H1 (cell line): ENCODE results near the gene GHRL. TPM values are rescaled to one million over a fixed set of nuclear protein-coding genes. Genes with fewer than 3 reads are reported as not detected.

Experiments used
- CTCF ChIA-PET: fragments of 300-600 bp; sonication (Branson Sonifier 250); formaldehyde crosslinking; loops from one replicate; lab custom pipeline; 2021; ENCODE audit not compliant: partially characterized antibody; lab: Charles Lee
- POLR2A ChIA-PET: fragments of 300-600 bp; sonication (Branson Sonifier 250); formaldehyde crosslinking; loops from one replicate; lab custom pipeline; 2021; ENCODE audit warnings: inconsistent platforms; ENCODE audit not compliant: partially characterized antibody; lab: Charles Lee
- DNase-seq, 2 experiments: peaks; one replicate each; pipeline versions ENCODE4 v3.0.0 to v3.0.0-alpha.2; 2010 to 2022; ENCODE audit warnings: low spot score in 2 of 2, low read depth in 1 of 2, mixed read lengths in 1 of 2
- FAIRE-seq: peaks from 2 replicates; lab custom pipeline; 2011; peaks lifted over from hg19 to GRCh38; lab: Jason Lieb, UNC
- H2AFZ ChIP-seq: 2 replicates; pipeline ENCODE4 v1.8.1; 2012; ENCODE audit warnings: low read length, inconsistent platforms
- H2AK5ac ChIP-seq: 2 replicates; pipeline ENCODE4 v1.6.1; 2013; ENCODE audit warnings: low read depth, low read length
- H2BK120ac ChIP-seq: replicated peaks from 2 replicates; pipeline ENCODE3; 2013; ENCODE audit warnings: low read depth, low read length, inconsistent platforms
- H2BK12ac ChIP-seq: 2 replicates; pipeline ENCODE4 v1.6.1; 2013; ENCODE audit warnings: low read depth, low read length
- H2BK15ac ChIP-seq: 2 replicates; pipeline ENCODE4 v1.6.1; 2013; ENCODE audit warnings: low read length
- H2BK20ac ChIP-seq: 2 replicates; pipeline ENCODE4 v1.6.1; 2013; ENCODE audit warnings: low read length
- H2BK5ac ChIP-seq: 2 replicates; pipeline ENCODE4 v1.6.1; 2013; ENCODE audit warnings: low read depth, low read length
- H3K14ac ChIP-seq: 2 replicates; pipeline ENCODE4 v1.6.1; 2013; ENCODE audit warnings: inconsistent platforms; ENCODE audit not compliant: insufficient read length
- H3K18ac ChIP-seq: 2 replicates; pipeline ENCODE4 v1.6.1; 2013; ENCODE audit warnings: low read length; ENCODE audit errors: extremely low read depth
- H3K23ac ChIP-seq: 2 replicates; pipeline ENCODE4 v1.6.1; 2013; ENCODE audit warnings: inconsistent platforms; ENCODE audit not compliant: insufficient read length
- H3K23me2 ChIP-seq: 2 replicates; pipeline ENCODE4 v1.6.1; 2013; ENCODE audit warnings: low read depth, low read length
- H3K27ac ChIP-seq: 2 replicates; pipeline ENCODE4 v1.6.1; 2011; ENCODE audit warnings: low read depth, low read length, inconsistent platforms
- H3K27me3 ChIP-seq, 4 experiments: replicated peaks in 1 of 4; 1 replicate in 1 of 4; 2 replicates in 3 of 4; pipeline versions ENCODE4 v1.6.1 to v1.8.1; 2011 to 2013; ENCODE audit warnings: low read length in 3 of 4, mild to moderate bottlenecking in 3 of 4, inconsistent platforms in 2 of 4, mixed read lengths in 2 of 4, moderate library complexity in 1 of 4; ENCODE audit not compliant: control insufficient read depth in 3 of 4, insufficient read depth in 3 of 4; ENCODE audit errors: extremely low read depth in 1 of 4
- H3K36me3 ChIP-seq, 4 experiments: 2 replicates each; pipeline versions ENCODE4 v1.6.1 to v1.8.1; 2011 to 2013; ENCODE audit warnings: mild to moderate bottlenecking in 4 of 4, low read length in 3 of 4, moderate library complexity in 2 of 4, control low read depth in 1 of 4, inconsistent platforms in 1 of 4; ENCODE audit not compliant: insufficient read depth in 4 of 4, control insufficient read depth in 2 of 4
- H3K4ac ChIP-seq: replicated peaks from 2 replicates; pipeline ENCODE3; 2013; ENCODE audit warnings: low read length, low read depth, mixed read lengths, inconsistent platforms; ENCODE audit not compliant: insufficient read length
- H3K4me1 ChIP-seq, 4 experiments: replicated peaks in 1 of 4; 1 replicate in 1 of 4; 2 replicates in 3 of 4; pipeline versions ENCODE4 v1.6.1 to v1.8.1; 2011 to 2013; ENCODE audit warnings: low read length in 3 of 4, inconsistent platforms in 2 of 4, mixed read lengths in 1 of 4; ENCODE audit not compliant: insufficient read depth in 4 of 4, control insufficient read depth in 3 of 4
- H3K4me2 ChIP-seq, 2 experiments: 2 replicates each; pipeline versions ENCODE4 v1.6.1 to v1.8.1; 2011 to 2013; ENCODE audit warnings: low read depth in 2 of 2, low read length in 2 of 2, control low read depth in 1 of 2, inconsistent platforms in 1 of 2, mild to moderate bottlenecking in 1 of 2; ENCODE audit not compliant: insufficient read depth in 1 of 2
- H3K4me3 ChIP-seq, 4 experiments: fragments of 200-600, 300-600 bp in 1 of 4; sonication (generic), shearing (Covaris generic), sonication (Bioruptor Twin) in 1 of 4; 2 replicates each; pipeline versions ENCODE4 v1.5.1 to v1.8.1; 2011 to 2016; ENCODE audit warnings: low read length in 4 of 4, low read depth in 3 of 4, control low read depth in 2 of 4, inconsistent platforms in 2 of 4, mild to moderate bottlenecking in 2 of 4, mixed read lengths in 1 of 4, moderate library complexity in 1 of 4; ENCODE audit not compliant: insufficient read depth in 2 of 4; ENCODE audit errors: extremely low read depth in 1 of 4
- H3K56ac ChIP-seq: replicated peaks from 2 replicates; pipeline ENCODE3; 2013; ENCODE audit warnings: low read depth, mild to moderate bottlenecking, mixed read lengths, low read length, inconsistent platforms; ENCODE audit not compliant: insufficient read length
- H3K79me1 ChIP-seq: 2 replicates; pipeline ENCODE4 v1.6.1; 2013; ENCODE audit warnings: low read depth, low read length, control low read depth
- H3K79me2 ChIP-seq, 2 experiments: 2 replicates each; pipeline versions ENCODE4 v1.6.1 to v1.8.1; 2012 to 2013; ENCODE audit warnings: low read length in 2 of 2, mild to moderate bottlenecking in 2 of 2, inconsistent platforms in 1 of 2; ENCODE audit not compliant: insufficient read depth in 2 of 2, control insufficient read depth in 1 of 2
- H3K9ac ChIP-seq, 4 experiments: replicated peaks in 1 of 4; 1 replicate in 1 of 4; 2 replicates in 3 of 4; pipeline versions ENCODE4 v1.6.1 to v1.8.1; 2011 to 2013; ENCODE audit warnings: low read depth in 3 of 4, low read length in 3 of 4, control low read depth in 2 of 4, mild to moderate bottlenecking in 2 of 4, moderate library complexity in 2 of 4, inconsistent platforms in 1 of 4; ENCODE audit errors: extremely low read depth in 1 of 4
- H3K9me3 ChIP-seq, 2 experiments: 2 replicates each; pipeline versions ENCODE4 v1.6.1 to v1.8.1; 2012 to 2013; ENCODE audit warnings: mild to moderate bottlenecking in 2 of 2, moderate library complexity in 2 of 2, control low read depth in 1 of 2, inconsistent platforms in 1 of 2, low read depth in 1 of 2, low read length in 1 of 2, mixed read lengths in 1 of 2; ENCODE audit not compliant: insufficient read depth in 2 of 2
- H4K20me1 ChIP-seq, 2 experiments: replicated peaks in 1 of 2; 2 replicates each; pipeline versions ENCODE3 to v1.8.1; 2011 to 2013; ENCODE audit warnings: inconsistent platforms in 2 of 2, low read length in 2 of 2, mild to moderate bottlenecking in 1 of 2; ENCODE audit not compliant: insufficient read depth in 2 of 2, control insufficient read depth in 1 of 2
- H4K5ac ChIP-seq: 2 replicates; pipeline ENCODE4 v1.6.1; 2013; ENCODE audit warnings: low read length, low read depth, mixed read lengths, inconsistent platforms; ENCODE audit not compliant: insufficient read length
- H4K8ac ChIP-seq: 2 replicates; pipeline ENCODE4 v1.8.0; 2013; ENCODE audit warnings: mild to moderate bottlenecking, moderate library complexity, low read length, inconsistent platforms; ENCODE audit not compliant: insufficient read depth; ENCODE audit errors: extremely low read depth
- H4K91ac ChIP-seq: replicated peaks from 2 replicates; pipeline ENCODE3; 2013; ENCODE audit warnings: low read length, mixed read lengths, inconsistent platforms; ENCODE audit not compliant: insufficient read length
- CHD2 ChIP-seq: IDR thresholded peaks from 2 replicates; pipeline ENCODE4 v1.6.1; 2012; ENCODE audit warnings: low read length, improper control_type of control experiment
- EGR1 ChIP-seq: IDR thresholded peaks from 2 replicates; pipeline ENCODE4 v1.6.1; 2011; ENCODE audit warnings: low read depth, low read length, borderline replicate concordance
- EZH2 ChIP-seq: fragments of 200-600 bp; sonication (generic); IDR thresholded peaks from 2 replicates; pipeline ENCODE4 v1.7.1; 2012; ENCODE audit warnings: low read depth, mild to moderate bottlenecking, moderate library complexity, low read length, inconsistent platforms; ENCODE audit not compliant: severe bottlenecking
- FOSL1 ChIP-seq: IDR thresholded peaks from 2 replicates; pipeline ENCODE4 v1.6.1; 2011; ENCODE audit warnings: mild to moderate bottlenecking, low read depth, low read length, moderate library complexity; ENCODE audit not compliant: insufficient read depth
- HDAC6 ChIP-seq: IDR thresholded peaks from one replicate; pipeline ENCODE4 v1.7.1; 2012; ENCODE audit warnings: low read depth, mild to moderate bottlenecking, inconsistent platforms, low read length, moderate library complexity
- KDM1A ChIP-seq: fragments of 200-600, 300-600 bp; sonication (generic); IDR thresholded peaks from 2 replicates; pipeline ENCODE4 v1.7.1; 2016; ENCODE audit warnings: mild to moderate bottlenecking, low read length, borderline replicate concordance
- KDM5A ChIP-seq: fragments of 200-600 bp; IDR thresholded peaks from 2 replicates; pipeline ENCODE4 v1.7.1; 2012; ENCODE audit warnings: mild to moderate bottlenecking, low read length, inconsistent platforms, mixed read lengths
- RXRA ChIP-seq: IDR thresholded peaks from 2 replicates; pipeline ENCODE4 v1.6.1; 2011; ENCODE audit warnings: low read depth, mild to moderate bottlenecking, low read length, moderate library complexity; ENCODE audit not compliant: insufficient read depth
- SIRT6 ChIP-seq: IDR thresholded peaks from one replicate; pipeline ENCODE4 v1.7.1; 2012; ENCODE audit warnings: low read length, inconsistent platforms
- SP2 ChIP-seq: IDR thresholded peaks from 2 replicates; pipeline ENCODE4 v1.6.1; 2012; ENCODE audit warnings: mild to moderate bottlenecking, low read length, inconsistent platforms
- SP4 ChIP-seq: IDR thresholded peaks from 2 replicates; pipeline ENCODE4 v1.6.1; 2012; ENCODE audit warnings: low read length, inconsistent platforms
- SRF ChIP-seq: IDR thresholded peaks from 2 replicates; pipeline ENCODE4 v1.6.1; 2011; ENCODE audit warnings: mild to moderate bottlenecking, low read depth, low read length, moderate library complexity
- TCF12 ChIP-seq: IDR thresholded peaks from 2 replicates; pipeline ENCODE4 v1.6.1; 2011; ENCODE audit warnings: low read depth, mild to moderate bottlenecking, low read length
- WGBS, 2 experiments: shearing (Covaris generic) in 1 of 2; methylation state at CpG; one replicate each; pipeline versions ENCODE4 v1.1.6 to v1.1.7; 2013 to 2015; ENCODE audit warnings: low lambda C conversion rate in 2 of 2, mixed read lengths in 2 of 2, inconsistent platforms in 1 of 2, low coverage in 1 of 2, missing lambda C conversion rate in 1 of 2; ENCODE audit not compliant: insufficient replicate concordance in 2 of 2, insufficient coverage in 1 of 2, insufficient read length in 1 of 2; ENCODE audit errors: extremely low coverage in 1 of 2, missing lambda C conversion rate in 1 of 2; 5-methylcytosine and 5-hydroxymethylcytosine counted together
- polyA plus RNA-seq, 7 experiments: library from polyadenylated mRNA; depleted of rRNA in 3 of 7; stranded (reverse) in 5 of 7; unstranded in 2 of 7; fragments of >200 nt in 5 of 7; fragments of 200-250 nt in 2 of 7; gene quantifications; 1 replicate in 5 of 7; 2 replicates in 1 of 7; 4 replicates in 1 of 7; pipeline versions ENCODE4 v1.2.1 to v1.2.3, GENCODE V29; 2011 to 2013; ENCODE audit warnings: missing spikeins in 2 of 7, mixed read lengths in 2 of 7
- total RNA-seq: library from RNA; stranded (reverse); fragmentation: NEBNext Ultra II Directional; extraction: Animal tissue kit (Norgen Biotek cat#: 25700); gene quantifications from 2 replicates; pipeline ENCODE4 v1.2.1, GENCODE V29; 2021

GHRL gene
- total and polyA plus RNA-seq, 2 of the 8 experiments (the other 6 are each of a cell fraction or from before 2014, with no cell fraction given) = 0.32 to 0.35 TPM

DNA sequence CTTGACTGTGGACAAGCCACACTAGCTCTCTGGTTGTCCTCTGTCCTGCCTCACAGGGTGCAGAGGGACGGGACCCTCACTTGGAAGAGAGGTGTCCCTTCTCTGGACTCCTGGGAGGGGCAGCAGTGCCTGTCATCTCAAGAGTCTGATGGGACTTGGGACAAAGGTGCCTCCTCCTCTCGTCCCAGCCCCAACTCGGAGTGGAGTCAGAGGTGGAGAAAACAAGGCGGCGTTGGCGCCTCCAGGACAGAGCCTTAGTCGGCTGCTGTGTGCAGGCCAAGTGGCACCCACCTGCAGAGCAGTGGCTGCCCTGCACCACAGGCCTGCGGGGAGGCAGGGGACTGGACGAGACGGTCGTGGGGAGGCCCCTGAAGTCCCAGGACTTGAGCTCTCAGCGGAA, 37.6 kb upstream of the GHRL start:
- Histone ChIP-seq H2BK5ac (no peak overlapping the region), H4K5ac (no peak overlapping the region), H3K9me3 (no peaks in the 10 kb centered on the region), H3K4ac (no peak overlapping the region), H4K91ac (no peak overlapping the region), H3K79me2 (no peaks in the 10 kb centered on the region), H3K18ac (no peak overlapping the region), H2BK20ac (no peak overlapping the region), H3K36me3 (no peaks in the 10 kb centered on the region), H3K4me1 (no peaks in the 10 kb centered on the region; a peak in 1 of 7 replicates), H3K23ac (no peak overlapping the region), H3K9ac (no peak overlapping the region), H3K4me2 (no peak overlapping the region), H2BK12ac (no peak overlapping the region), H3K79me1 (no peaks in the 10 kb centered on the region), H2BK15ac (0 out of 2 replicates have a peak overlapping the region, but pooled peaks have one; percentile 88), H3K4me3 (no peak overlapping the region), H4K20me1 (no peaks in the 10 kb centered on the region), H3K14ac (no peak overlapping the region), H2AK5ac (0 out of 2 replicates have a peak overlapping the region, but pooled peaks have one; percentile 17), H3K27me3 (peaks cover 0 to 4% (median 1%) of the 10 kb centered on the region in 4 experiments; a peak in 3 of 7 replicates), H3K56ac (no peak overlapping the region), H4K8ac (no peak overlapping the region), H2AFZ (no peak overlapping the region), H2BK120ac (no peak overlapping the region), H3K23me2 (no peaks in the 10 kb centered on the region; the same call in 1 of the 2 replicates), H3K27ac (no peak overlapping the region)
- TF ChIP-seq SP2 (no peak), CHD2 (no peak), EZH2 (no peak), EGR1 (no peak), SRF (no peak), SIRT6 (no peak), TCF12 (no peak), SP4 (no peak), KDM5A (no peak), KDM1A (no peak), RXRA (no peak), FOSL1 (no peak), HDAC6 (no peak)
- POLR2A ChIA-PET = interaction anchor here (1.1 to 1.2 kb wide), 2 partner anchors 9 to 10 kb away, joined by 4 to 6 read pairs; partner anchors contain the start of gene SEC13
- no peak for DNase-seq
- FAIRE-seq = no peak
- CTCF ChIA-PET = interaction anchor here (1.5 to 3.4 kb wide), 4 partner anchors 8 to 409 kb away, joined by 4 to 19 read pairs (median 8); no protein-coding TSS in a partner anchor
- WGBS, 2 experiments = 81% methylated on average over 12 of the region's 12 CpGs; no CpG with 5 or more reads in 1 of the 2 experiments
